Bronchial epithelial cell (primary cell): ENCODE measurements around the gene CTDP1. TPM values are rescaled to one million over a fixed set of nuclear protein-coding genes. Genes with fewer than 3 reads are reported as not detected.

Experiments
- DNase-seq: peaks from one replicate; pipeline ENCODE4 v3.0.0-alpha.2; 2010; ENCODE audit warnings: low read depth
- FAIRE-seq: peaks from 2 replicates; lab custom pipeline; 2011; peaks lifted over from hg19 to GRCh38; lab: Jason Lieb, UNC
- H3K27me3 ChIP-seq: 2 replicates; pipeline ENCODE4 v1.5.1; 2011; ENCODE audit warnings: low read length; ENCODE audit not compliant: control insufficient read depth, insufficient read depth
- H3K36me3 ChIP-seq: 2 replicates; pipeline ENCODE4 v1.5.1; 2011; ENCODE audit warnings: low read length; ENCODE audit not compliant: control insufficient read depth, insufficient read depth
- H3K4me3 ChIP-seq: 2 replicates; pipeline ENCODE4 v1.5.1; 2011; ENCODE audit warnings: mild to moderate bottlenecking, low read depth, low read length, control low read depth
- CTCF ChIP-seq: IDR thresholded peaks from 2 replicates; pipeline ENCODE4 v1.5.1; 2011; ENCODE audit warnings: mild to moderate bottlenecking, moderate library complexity, low read length, control low read depth, inconsistent platforms; ENCODE audit not compliant: insufficient read depth, severe bottlenecking
- total RNA-seq: library from RNA; depleted of rRNA; stranded (reverse); fragments of >200 nt; gene quantifications from 2 replicates; pipeline ENCODE4 v1.2.1, GENCODE V29; 2014

CTDP1 gene
- total RNA-seq, 1 donor from 2014 or later = 27.1 TPM

- DNase-seq = no peak
- Histone ChIP-seq H3K27me3 (no peaks in the 10 kb centered on the region), H3K4me3 (no peak overlapping the region), H3K36me3 (peaks cover 28% of the 10 kb centered on the region)
- TF ChIP-seq CTCF = no peak
- FAIRE-seq = no peak
Observed at GRCh38 chr18:79697976-79698375, 18.4 kb downstream of the CTDP1 start.

- no peak overlapping the region for H3K4me3 ChIP-seq
- H3K36me3 ChIP-seq = peaks cover 27% of the 10 kb centered on the region
- no peaks in the 10 kb centered on the region for H3K27me3 ChIP-seq
- TF ChIP-seq CTCF = no peak
- DNase-seq (no peak), FAIRE-seq (no peak)
Observed at GRCh38 chr18:79698668-79699335, 19.2 kb downstream of the CTDP1 start.

GRCh38 chr18:79699653-79700052 is 20.1 kb downstream of the CTDP1 start:
- Histone ChIP-seq H3K36me3 (peaks cover 29% of the 10 kb centered on the region), H3K4me3 (no peak overlapping the region), H3K27me3 (no peaks in the 10 kb centered on the region)
- FAIRE-seq (no peak), DNase-seq (no peak)
- no peak for TF ChIP-seq CTCF

GRCh38 chr18:79702906-79703305 is 23.3 kb downstream of the CTDP1 start:
- no peak overlapping the region for H3K4me3 ChIP-seq
- FAIRE-seq (no peak), DNase-seq (no peak)
- no peaks in the 10 kb centered on the region for H3K27me3 ChIP-seq
- peaks cover 26% of the 10 kb centered on the region for H3K36me3 ChIP-seq
- TF ChIP-seq CTCF = no peak

- H3K36me3 ChIP-seq = peaks cover 19% of the 10 kb centered on the region
- no peak for TF ChIP-seq CTCF
- FAIRE-seq = no peak
- no peaks in the 10 kb centered on the region for H3K27me3 ChIP-seq
- no peak overlapping the region for H3K4me3 ChIP-seq
- no peak for DNase-seq
Observed at GRCh38 chr18:79704631-79705030, 25.0 kb downstream of the CTDP1 start.

GRCh38 chr18:79705272-79705671 is 25.7 kb downstream of the CTDP1 start:
- no peak for FAIRE-seq
- Histone ChIP-seq H3K36me3 (peaks cover 17% of the 10 kb centered on the region), H3K4me3 (no peak overlapping the region)

More at GRCh38 chr18:79705272-79705671, 25.7 kb downstream of the CTDP1 start:
- no peak for TF ChIP-seq CTCF
- H3K27me3 ChIP-seq = no peaks in the 10 kb centered on the region
- DNase-seq = no peak
